Measurements from ENCODE around the gene OR14C36.

The OR14C36 gene

DNA sequence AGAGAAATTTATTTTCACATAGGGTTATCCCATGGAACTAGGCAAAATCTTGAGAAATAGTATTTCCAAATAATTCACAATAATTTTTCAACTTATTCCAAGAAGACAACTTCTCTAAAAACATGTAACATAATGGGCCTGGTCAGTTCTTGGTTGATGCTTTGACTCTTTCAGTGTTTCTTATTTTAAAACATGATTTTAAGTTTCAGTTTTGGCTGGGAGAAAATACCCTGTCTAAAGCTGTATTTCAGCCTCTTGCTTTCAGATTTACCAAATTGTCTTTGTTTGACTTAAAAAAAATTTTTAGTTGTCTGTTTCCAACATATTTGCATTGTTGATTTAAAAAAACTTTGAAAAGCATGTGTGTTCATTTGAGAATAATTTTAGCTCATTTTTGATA is 18.0 kb downstream of the OR14C36 start:
- no peaks in the 10 kb centered on the region for H3K36me3 ChIP-seq (ENCODE audit: control insufficient read depth, insufficient read depth, low read length)
- no peak overlapping the region for H3K4me3 ChIP-seq (ENCODE audit: insufficient read depth, low read depth, low read length, poor library complexity, severe bottlenecking)
- DNase-seq = no peak
- no peak overlapping the region for H3K27ac ChIP-seq (ENCODE audit: insufficient read depth, low read length, poor library complexity, severe bottlenecking)
- no peaks in the 10 kb centered on the region for H3K9me3 ChIP-seq (ENCODE audit: control insufficient read depth, low read length)
- no peaks in the 10 kb centered on the region for H3K27me3 ChIP-seq (replicated peaks; ENCODE audit: control insufficient read depth, insufficient read depth, low read length, poor library complexity, severe bottlenecking)
- H3K4me1 ChIP-seq (ENCODE audit: control insufficient read depth, insufficient read depth, low read length, poor library complexity, severe bottlenecking) = no peaks in the 10 kb centered on the region

DNA sequence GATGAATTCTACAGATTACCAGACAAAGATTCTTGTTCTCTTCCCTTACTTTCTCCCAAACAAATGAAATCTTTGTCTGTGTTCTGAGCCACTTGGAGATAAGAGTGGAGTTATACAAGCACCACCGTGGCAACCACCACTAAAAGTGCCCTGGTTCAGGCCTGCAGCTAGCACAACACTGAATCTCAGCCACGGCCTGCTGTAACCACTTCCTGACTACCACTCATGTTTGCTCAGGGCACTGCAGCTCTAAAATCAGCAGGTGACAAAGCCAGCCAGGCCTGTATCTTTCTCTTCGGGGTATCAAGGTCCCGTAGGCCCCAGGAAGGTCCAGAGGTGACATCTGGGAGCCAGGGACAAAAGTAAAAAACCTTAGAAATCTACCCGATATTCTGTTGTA is 23.8 kb downstream of the OR14C36 start:
- no peaks in the 10 kb centered on the region for H3K36me3 ChIP-seq (ENCODE audit: control insufficient read depth, insufficient read depth, low read length)
- no peak overlapping the region for H3K4me3 ChIP-seq (ENCODE audit: insufficient read depth, low read depth, low read length, poor library complexity, severe bottlenecking)
- no peaks in the 10 kb centered on the region for H3K9me3 ChIP-seq (ENCODE audit: control insufficient read depth, low read length)
- H3K4me1 ChIP-seq (ENCODE audit: control insufficient read depth, insufficient read depth, low read length, poor library complexity, severe bottlenecking) = no peaks in the 10 kb centered on the region
- DNase-seq = no peak
- no peak overlapping the region for H3K27ac ChIP-seq (ENCODE audit: insufficient read depth, low read length, poor library complexity, severe bottlenecking)
- no peaks in the 10 kb centered on the region for H3K27me3 ChIP-seq (replicated peaks; ENCODE audit: control insufficient read depth, insufficient read depth, low read length, poor library complexity, severe bottlenecking)

DNA sequence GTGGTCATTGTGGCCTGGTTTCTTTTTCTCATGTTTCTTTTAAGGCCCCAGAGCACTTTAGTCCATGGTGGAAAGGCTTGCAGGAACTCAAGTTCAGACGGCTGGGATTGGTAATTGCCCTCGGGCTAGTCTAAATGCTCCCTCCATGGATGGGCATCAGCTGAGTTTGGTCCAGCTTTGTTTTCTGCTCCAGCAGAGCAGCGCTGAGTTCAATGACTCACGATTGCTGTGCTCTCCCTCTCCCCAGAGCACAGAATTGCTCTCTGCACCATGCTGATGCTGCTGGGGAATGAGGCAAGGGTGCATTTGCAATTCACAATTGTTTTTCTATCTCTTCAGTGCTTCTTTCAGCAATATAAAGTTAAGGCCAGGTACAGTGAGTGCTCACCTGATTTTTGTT is 25.2 kb downstream of the OR14C36 start:
- H3K36me3 ChIP-seq (ENCODE audit: control insufficient read depth, insufficient read depth, low read length) = no peaks in the 10 kb centered on the region
- no peak for DNase-seq
- H3K27me3 ChIP-seq (replicated peaks; ENCODE audit: control insufficient read depth, insufficient read depth, low read length, poor library complexity, severe bottlenecking) = no peaks in the 10 kb centered on the region
- no peaks in the 10 kb centered on the region for H3K4me1 ChIP-seq (ENCODE audit: control insufficient read depth, insufficient read depth, low read length, poor library complexity, severe bottlenecking)
- no peak overlapping the region for H3K27ac ChIP-seq (ENCODE audit: insufficient read depth, low read length, poor library complexity, severe bottlenecking)
- H3K9me3 ChIP-seq (ENCODE audit: control insufficient read depth, low read length) = no peaks in the 10 kb centered on the region
- no peak overlapping the region for H3K4me3 ChIP-seq (ENCODE audit: insufficient read depth, low read depth, low read length, poor library complexity, severe bottlenecking)

DNA sequence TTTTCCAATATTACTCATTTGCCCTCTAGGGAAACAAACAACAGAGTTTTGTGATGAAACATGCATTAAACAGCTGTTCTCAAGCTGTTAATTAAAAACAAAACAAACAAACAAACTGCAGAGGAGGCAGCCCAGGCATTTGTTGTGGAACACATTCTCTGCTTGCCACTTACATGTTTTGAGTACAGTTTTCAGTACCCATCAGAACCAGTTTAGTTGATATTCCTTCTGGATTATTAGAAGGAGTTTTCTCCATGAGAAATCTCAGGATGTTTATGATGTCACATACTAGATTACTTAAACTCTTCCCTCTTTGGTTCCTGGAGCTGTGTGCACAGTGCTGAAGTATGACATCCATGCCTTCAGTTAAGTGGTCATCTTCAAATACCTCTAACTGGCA is 26.9 kb downstream of the OR14C36 start, which contains the start of gene OR2T6:
Gene OR2T6, plus strand, starts transcription at position 301 of the 400 bp plus-strand sequence. CDS start 11,863 bp downstream, outside the sequence.
- Histone ChIP-seq H3K27ac (ENCODE audit: insufficient read depth, low read length, poor library complexity, severe bottlenecking) (no peak within 1 kb of the TSS), H3K27me3 (replicated peaks; ENCODE audit: control insufficient read depth, insufficient read depth, low read length, poor library complexity, severe bottlenecking) (no peaks in the 10 kb centered on the region), H3K4me3 (ENCODE audit: insufficient read depth, low read depth, low read length, poor library complexity, severe bottlenecking) (no peak within 1 kb of the TSS), H3K36me3 (ENCODE audit: control insufficient read depth, insufficient read depth, low read length) (no peaks in the 10 kb centered on the region), H3K9me3 (ENCODE audit: control insufficient read depth, low read length) (no peaks in the 10 kb centered on the region), H3K4me1 (ENCODE audit: control insufficient read depth, insufficient read depth, low read length, poor library complexity, severe bottlenecking) (no peaks in the 10 kb centered on the region)
- DNase-seq = no peak

DNA sequence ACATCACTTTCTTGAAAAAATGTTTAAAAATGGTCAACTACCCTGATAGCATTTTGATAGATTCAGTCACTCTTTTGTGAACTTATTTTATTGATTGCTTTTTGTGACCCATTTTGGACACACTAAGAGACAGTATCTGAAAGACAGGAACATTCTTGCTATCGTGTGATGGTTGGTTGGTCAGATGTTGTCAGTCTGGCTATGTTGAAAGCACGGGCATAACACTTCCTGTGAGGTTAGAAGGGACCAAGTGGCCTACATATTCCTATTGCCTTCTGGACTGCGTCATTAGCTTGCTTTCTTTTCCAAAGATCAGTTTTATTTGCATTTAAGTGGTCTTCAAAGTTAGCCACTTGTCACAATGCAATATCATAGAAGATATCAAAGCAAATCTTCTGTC is 28.3 kb downstream of the OR14C36 start:
- no peak for DNase-seq
- Histone ChIP-seq H3K36me3 (ENCODE audit: control insufficient read depth, insufficient read depth, low read length) (no peaks in the 10 kb centered on the region), H3K27ac (ENCODE audit: insufficient read depth, low read length, poor library complexity, severe bottlenecking) (no peak overlapping the region)

DNA sequence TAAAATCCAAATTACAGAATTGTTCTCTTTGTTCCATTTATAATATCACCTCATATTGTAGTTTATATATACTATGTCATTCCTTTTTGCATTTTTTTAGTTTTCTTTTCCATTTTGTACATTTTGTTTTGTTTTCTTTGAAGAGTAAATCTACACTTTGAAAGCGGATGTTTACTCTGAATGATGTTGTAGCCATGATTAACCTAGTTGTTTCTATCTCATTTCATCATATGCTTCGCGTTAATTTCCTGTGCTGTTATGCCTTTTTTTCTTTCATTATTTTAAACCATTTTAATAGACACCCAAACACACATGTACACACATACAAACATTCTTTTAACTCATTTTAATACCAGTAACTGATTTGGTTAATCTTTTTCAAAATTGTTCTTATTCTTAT is 32.3 kb downstream of the OR14C36 start:
- no peaks in the 10 kb centered on the region for H3K4me1 ChIP-seq (ENCODE audit: control insufficient read depth, insufficient read depth, low read length, poor library complexity, severe bottlenecking)
- no peak overlapping the region for H3K27ac ChIP-seq (ENCODE audit: insufficient read depth, low read length, poor library complexity, severe bottlenecking)
- DNase-seq = no peak
- no peaks in the 10 kb centered on the region for H3K27me3 ChIP-seq (replicated peaks; ENCODE audit: control insufficient read depth, insufficient read depth, low read length, poor library complexity, severe bottlenecking)
- H3K9me3 ChIP-seq (ENCODE audit: control insufficient read depth, low read length) = no peaks in the 10 kb centered on the region
- H3K36me3 ChIP-seq (ENCODE audit: control insufficient read depth, insufficient read depth, low read length) = no peaks in the 10 kb centered on the region
- H3K4me3 ChIP-seq (ENCODE audit: insufficient read depth, low read depth, low read length, poor library complexity, severe bottlenecking) = no peak overlapping the region

More for the DNA sequence above, 28.3 kb downstream of the OR14C36 start:
- H3K27me3 ChIP-seq (replicated peaks; ENCODE audit: control insufficient read depth, insufficient read depth, low read length, poor library complexity, severe bottlenecking) = no peaks in the 10 kb centered on the region
- no peaks in the 10 kb centered on the region for H3K9me3 ChIP-seq (ENCODE audit: control insufficient read depth, low read length)
- no peak overlapping the region for H3K4me3 ChIP-seq (ENCODE audit: insufficient read depth, low read depth, low read length, poor library complexity, severe bottlenecking)
- H3K4me1 ChIP-seq (ENCODE audit: control insufficient read depth, insufficient read depth, low read length, poor library complexity, severe bottlenecking) = no peaks in the 10 kb centered on the region

DNA sequence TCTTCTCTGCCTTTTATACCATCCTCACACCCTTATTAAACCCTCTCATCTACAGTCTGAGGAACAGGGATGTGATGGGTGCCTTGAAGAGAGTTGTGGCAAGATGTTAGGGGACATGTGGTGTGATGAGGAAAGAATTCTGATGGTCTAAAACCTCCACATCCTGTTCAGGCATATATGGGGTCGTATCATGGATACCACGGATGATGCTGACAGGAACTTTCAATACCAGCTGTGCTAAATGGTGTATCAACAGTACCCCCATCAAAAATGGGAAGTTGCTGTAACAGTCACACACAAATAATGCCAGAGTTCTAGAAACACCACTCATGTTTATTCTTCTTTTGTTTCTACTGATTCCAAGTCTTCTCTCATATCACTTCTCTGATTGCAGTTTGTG is 39.9 kb downstream of the OR14C36 start:
- Histone ChIP-seq H3K9me3 (ENCODE audit: control insufficient read depth, low read length) (no peaks in the 10 kb centered on the region), H3K27me3 (replicated peaks; ENCODE audit: control insufficient read depth, insufficient read depth, low read length, poor library complexity, severe bottlenecking) (no peaks in the 10 kb centered on the region), H3K36me3 (ENCODE audit: control insufficient read depth, insufficient read depth, low read length) (no peaks in the 10 kb centered on the region), H3K4me1 (ENCODE audit: control insufficient read depth, insufficient read depth, low read length, poor library complexity, severe bottlenecking) (no peaks in the 10 kb centered on the region), H3K4me3 (ENCODE audit: insufficient read depth, low read depth, low read length, poor library complexity, severe bottlenecking) (no peak overlapping the region), H3K27ac (ENCODE audit: insufficient read depth, low read length, poor library complexity, severe bottlenecking) (no peak overlapping the region)
- DNase-seq = no peak

DNA sequence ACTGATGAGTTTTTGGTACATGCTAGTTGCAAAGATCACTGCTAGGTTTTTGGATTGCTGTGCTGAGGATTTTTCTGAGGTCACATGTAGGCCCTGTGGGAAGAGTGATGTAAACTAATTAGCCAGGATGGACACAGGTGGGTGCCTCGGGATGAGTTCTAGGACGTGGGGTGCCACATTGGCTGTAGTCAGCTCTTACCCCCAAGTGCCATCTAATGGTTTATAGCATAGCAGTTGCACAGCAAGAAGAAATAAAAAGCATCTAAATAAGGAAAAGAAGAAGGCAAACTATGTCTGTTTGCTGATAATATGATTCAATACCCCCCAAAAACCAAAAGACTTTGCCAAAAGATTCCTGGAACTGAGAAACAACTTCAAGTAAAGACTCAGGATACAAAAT is 44.5 kb downstream of the OR14C36 start:
- no peaks in the 10 kb centered on the region for H3K4me1 ChIP-seq (ENCODE audit: control insufficient read depth, insufficient read depth, low read length, poor library complexity, severe bottlenecking)
- no peak overlapping the region for H3K4me3 ChIP-seq (ENCODE audit: insufficient read depth, low read depth, low read length, poor library complexity, severe bottlenecking)
- no peak for DNase-seq

More for the DNA sequence above, 44.5 kb downstream of the OR14C36 start:
- Histone ChIP-seq H3K36me3 (ENCODE audit: control insufficient read depth, insufficient read depth, low read length) (no peaks in the 10 kb centered on the region), H3K27me3 (replicated peaks; ENCODE audit: control insufficient read depth, insufficient read depth, low read length, poor library complexity, severe bottlenecking) (no peaks in the 10 kb centered on the region), H3K9me3 (ENCODE audit: control insufficient read depth, low read length) (no peaks in the 10 kb centered on the region), H3K27ac (ENCODE audit: insufficient read depth, low read length, poor library complexity, severe bottlenecking) (no peak overlapping the region)

Measured in effector memory CD4-positive, alpha-beta T cell (primary cell).